ENCODE results near the gene ENOSF1.
A peak's percentile ranks its signal among the peaks of the same experiment; 100 is the strongest.

Gene ENOSF1

GRCh38 chr18:708096-708495 lies 4.3 kb downstream of the ENOSF1 start:
- 91 to 97% methylated on average over 8 of the region's 10 CpGs for WGBS, 2 experiments (ENCODE audit: insufficient coverage in 2 of 2)
- Histone ChIP-seq H3K4me1 (ENCODE audit: control insufficient read depth, insufficient read depth, low read length, poor library complexity, severe bottlenecking) (peaks cover 13% of the 10 kb centered on the region), H3K9me3 (ENCODE audit: control insufficient read depth, low read length) (peaks cover 3% of the 10 kb centered on the region), H3K4me3 (ENCODE audit: extremely low read depth, insufficient read depth, low read length, poor library complexity, severe bottlenecking) (no peak overlapping the region), H3K27ac (ENCODE audit: low read depth, low read length, severe bottlenecking) (no peak overlapping the region), H3K36me3 (ENCODE audit: control insufficient read depth, insufficient read depth, low read length) (peaks cover 25% of the 10 kb centered on the region)

- Histone ChIP-seq H3K4me1 (ENCODE audit: control insufficient read depth, insufficient read depth, low read length, poor library complexity, severe bottlenecking) (peaks cover 17% of the 10 kb centered on the region), H3K36me3 (ENCODE audit: control insufficient read depth, insufficient read depth, low read length) (peaks cover 25% of the 10 kb centered on the region), H3K9me3 (ENCODE audit: control insufficient read depth, low read length) (no peaks in the 10 kb centered on the region), H3K27ac (ENCODE audit: low read depth, low read length, severe bottlenecking) (no peak overlapping the region), H3K4me3 (ENCODE audit: extremely low read depth, insufficient read depth, low read length, poor library complexity, severe bottlenecking) (no peak overlapping the region)
- WGBS, 2 experiments (ENCODE audit: insufficient coverage in 2 of 2): 95 to 96% methylated on average over 7 of the region's 8 CpGs
Measured at GRCh38 chr18:706405-706804, 6.0 kb downstream of the ENOSF1 start.

- WGBS, 2 experiments (ENCODE audit: insufficient coverage in 2 of 2): 65 to 75% methylated on average over 4 to 6 of the region's 8 CpGs
- no peaks in the 10 kb centered on the region for H3K9me3 ChIP-seq (ENCODE audit: control insufficient read depth, low read length)
- H3K36me3 ChIP-seq (ENCODE audit: control insufficient read depth, insufficient read depth, low read length): peaks cover 34% of the 10 kb centered on the region
- H3K27ac ChIP-seq (ENCODE audit: low read depth, low read length, severe bottlenecking): peak overlapping the region; percentile 83
- peaks cover 17% of the 10 kb centered on the region for H3K4me1 ChIP-seq (ENCODE audit: control insufficient read depth, insufficient read depth, low read length, poor library complexity, severe bottlenecking)
- H3K4me3 ChIP-seq (ENCODE audit: extremely low read depth, insufficient read depth, low read length, poor library complexity, severe bottlenecking): no peak overlapping the region
Measured at GRCh38 chr18:703213-703967, 9.0 kb downstream of the ENOSF1 start.

GRCh38 chr18:697800-698199 lies 14.6 kb downstream of the ENOSF1 start:
- H3K36me3 ChIP-seq (ENCODE audit: control insufficient read depth, insufficient read depth, low read length): peaks cover 39% of the 10 kb centered on the region
- H3K27ac ChIP-seq (ENCODE audit: low read depth, low read length, severe bottlenecking): no peak overlapping the region
- H3K9me3 ChIP-seq (ENCODE audit: control insufficient read depth, low read length): no peaks in the 10 kb centered on the region
- no peak overlapping the region for H3K4me3 ChIP-seq (ENCODE audit: extremely low read depth, insufficient read depth, low read length, poor library complexity, severe bottlenecking)
- peaks cover 2% of the 10 kb centered on the region for H3K4me1 ChIP-seq (ENCODE audit: control insufficient read depth, insufficient read depth, low read length, poor library complexity, severe bottlenecking)
- 73 to 89% methylated on average over 5 to 9 of the region's 10 CpGs for WGBS, 2 experiments (ENCODE audit: insufficient coverage in 2 of 2)

- Histone ChIP-seq H3K36me3 (ENCODE audit: control insufficient read depth, insufficient read depth, low read length) (peaks cover 39% of the 10 kb centered on the region), H3K27ac (ENCODE audit: low read depth, low read length, severe bottlenecking) (no peak overlapping the region), H3K4me3 (ENCODE audit: extremely low read depth, insufficient read depth, low read length, poor library complexity, severe bottlenecking) (no peak overlapping the region), H3K9me3 (ENCODE audit: control insufficient read depth, low read length) (no peaks in the 10 kb centered on the region), H3K4me1 (ENCODE audit: control insufficient read depth, insufficient read depth, low read length, poor library complexity, severe bottlenecking) (no peaks in the 10 kb centered on the region)
- WGBS, 2 experiments (ENCODE audit: insufficient coverage in 2 of 2): 100% methylated on average over 1 to 2 of the region's 4 CpGs
Measured at GRCh38 chr18:697012-697411, 15.4 kb downstream of the ENOSF1 start.

- 88 to 100% methylated on average over 2 to 4 of the region's 8 CpGs for WGBS, 2 experiments (ENCODE audit: insufficient coverage in 2 of 2)
- no peak overlapping the region for H3K27ac ChIP-seq (ENCODE audit: low read depth, low read length, severe bottlenecking)
- no peaks in the 10 kb centered on the region for H3K4me1 ChIP-seq (ENCODE audit: control insufficient read depth, insufficient read depth, low read length, poor library complexity, severe bottlenecking)
- H3K9me3 ChIP-seq (ENCODE audit: control insufficient read depth, low read length): no peaks in the 10 kb centered on the region
- H3K36me3 ChIP-seq (ENCODE audit: control insufficient read depth, insufficient read depth, low read length): peaks cover 49% of the 10 kb centered on the region
- H3K4me3 ChIP-seq (ENCODE audit: extremely low read depth, insufficient read depth, low read length, poor library complexity, severe bottlenecking): no peak overlapping the region
Measured at GRCh38 chr18:693466-694187, 18.8 kb downstream of the ENOSF1 start.

GRCh38 chr18:692824-693223 lies 19.6 kb downstream of the ENOSF1 start:
- WGBS, 2 experiments (ENCODE audit: insufficient coverage in 2 of 2): 90 to 95% methylated on average over 5 to 6 of the region's 6 CpGs

GRCh38 chr18:688323-688722 lies 24.1 kb downstream of the ENOSF1 start:
- Histone ChIP-seq H3K9me3 (ENCODE audit: control insufficient read depth, low read length) (no peaks in the 10 kb centered on the region), H3K36me3 (ENCODE audit: control insufficient read depth, insufficient read depth, low read length) (peaks cover 34% of the 10 kb centered on the region)
- WGBS, 2 experiments (ENCODE audit: insufficient coverage in 2 of 2): 85 to 93% methylated on average over 4 to 5 of the region's 5 CpGs

More at GRCh38 chr18:692824-693223, 19.6 kb downstream of the ENOSF1 start:
- Histone ChIP-seq H3K27ac (ENCODE audit: low read depth, low read length, severe bottlenecking) (no peak overlapping the region), H3K9me3 (ENCODE audit: control insufficient read depth, low read length) (no peaks in the 10 kb centered on the region), H3K4me1 (ENCODE audit: control insufficient read depth, insufficient read depth, low read length, poor library complexity, severe bottlenecking) (no peaks in the 10 kb centered on the region), H3K4me3 (ENCODE audit: extremely low read depth, insufficient read depth, low read length, poor library complexity, severe bottlenecking) (no peak overlapping the region), H3K36me3 (ENCODE audit: control insufficient read depth, insufficient read depth, low read length) (peaks cover 44% of the 10 kb centered on the region)

GRCh38 chr18:686339-687111 lies 25.9 kb downstream of the ENOSF1 start:
- 48 to 61% methylated on average over 9 to 10 of the region's 11 CpGs for WGBS, 2 experiments (ENCODE audit: insufficient coverage in 2 of 2)
- peaks cover 35% of the 10 kb centered on the region for H3K36me3 ChIP-seq (ENCODE audit: control insufficient read depth, insufficient read depth, low read length)
- no peak overlapping the region for H3K4me3 ChIP-seq (ENCODE audit: extremely low read depth, insufficient read depth, low read length, poor library complexity, severe bottlenecking)
- H3K27ac ChIP-seq (ENCODE audit: low read depth, low read length, severe bottlenecking): no peak overlapping the region
- peaks cover 7% of the 10 kb centered on the region for H3K4me1 ChIP-seq (ENCODE audit: control insufficient read depth, insufficient read depth, low read length, poor library complexity, severe bottlenecking)
- no peaks in the 10 kb centered on the region for H3K9me3 ChIP-seq (ENCODE audit: control insufficient read depth, low read length)

More at GRCh38 chr18:688323-688722, 24.1 kb downstream of the ENOSF1 start:
- no peak overlapping the region for H3K4me3 ChIP-seq (ENCODE audit: extremely low read depth, insufficient read depth, low read length, poor library complexity, severe bottlenecking)
- H3K4me1 ChIP-seq (ENCODE audit: control insufficient read depth, insufficient read depth, low read length, poor library complexity, severe bottlenecking): peaks cover 7% of the 10 kb centered on the region
- H3K27ac ChIP-seq (ENCODE audit: low read depth, low read length, severe bottlenecking): no peak overlapping the region

- peaks cover 7% of the 10 kb centered on the region for H3K4me1 ChIP-seq (ENCODE audit: control insufficient read depth, insufficient read depth, low read length, poor library complexity, severe bottlenecking)
- 90 to 91% methylated on average over 2 to 3 of the region's 3 CpGs for WGBS, 2 experiments (ENCODE audit: insufficient coverage in 2 of 2)
- no peak overlapping the region for H3K27ac ChIP-seq (ENCODE audit: low read depth, low read length, severe bottlenecking)
- no peak overlapping the region for H3K4me3 ChIP-seq (ENCODE audit: extremely low read depth, insufficient read depth, low read length, poor library complexity, severe bottlenecking)
- no peaks in the 10 kb centered on the region for H3K9me3 ChIP-seq (ENCODE audit: control insufficient read depth, low read length)
- peaks cover 31% of the 10 kb centered on the region for H3K36me3 ChIP-seq (ENCODE audit: control insufficient read depth, insufficient read depth, low read length)
Measured at GRCh38 chr18:685438-685837, 27.0 kb downstream of the ENOSF1 start.

All from mesodermal cell (in vitro differentiated cells).